OCI-LY7 (cell line): ENCODE measurements around the gene APOB.

ENCODE experiments used
- CTCF ChIP-seq: fragments of 200-600 bp; sonication (generic); conservative IDR thresholded peaks from 2 replicates; pipeline ENCODE4 v1.5.1; 2014; ENCODE audit warnings: mild to moderate bottlenecking, antibody characterized with exemption, low read length, moderate library complexity, mixed read lengths
- EZH2phosphoT487 ChIP-seq: fragments of 200-600 bp; sonication (generic); IDR thresholded peaks from 2 replicates; pipeline ENCODE4 v1.6.1; 2018; ENCODE audit warnings: low read depth, borderline replicate concordance, mild to moderate bottlenecking, mixed run types, antibody characterized with exemption, low read length, moderate library complexity, mixed read lengths

GRCh38 chr2:21008790-21009661, 34.8 kb downstream of the APOB start:
- TF ChIP-seq CTCF (no peak), EZH2phosphoT487 (no peak)
